A673 (cell line): ENCODE data around the gene KIF26B.

Experiments used
- EZH2 ChIP-seq: fragments of 200-600 bp; sonication (generic); IDR thresholded peaks from 2 replicates; pipeline ENCODE4 v1.6.1; 2017; ENCODE audit warnings: borderline replicate concordance, low read depth, mild to moderate bottlenecking, mixed read lengths, antibody characterized with exemption, low read length; ENCODE audit not compliant: poor library complexity, severe bottlenecking
- TF ChIP-seq, protein P1 (sequence below): fragments of 300-800, 200-600 bp; sonication (generic); conservative IDR thresholded peaks from 2 replicates; pipeline ENCODE4 v1.5.1; 2017; ENCODE audit warnings: low read depth, mild to moderate bottlenecking, antibody characterized with exemption, low read length, moderate library complexity, mixed read lengths

GRCh38 chr1:245264226-245264625, 109.4 kb downstream of the KIF26B start:
- TF ChIP-seq EZH2, result no peak
- TF ChIP-seq, protein P1, sequence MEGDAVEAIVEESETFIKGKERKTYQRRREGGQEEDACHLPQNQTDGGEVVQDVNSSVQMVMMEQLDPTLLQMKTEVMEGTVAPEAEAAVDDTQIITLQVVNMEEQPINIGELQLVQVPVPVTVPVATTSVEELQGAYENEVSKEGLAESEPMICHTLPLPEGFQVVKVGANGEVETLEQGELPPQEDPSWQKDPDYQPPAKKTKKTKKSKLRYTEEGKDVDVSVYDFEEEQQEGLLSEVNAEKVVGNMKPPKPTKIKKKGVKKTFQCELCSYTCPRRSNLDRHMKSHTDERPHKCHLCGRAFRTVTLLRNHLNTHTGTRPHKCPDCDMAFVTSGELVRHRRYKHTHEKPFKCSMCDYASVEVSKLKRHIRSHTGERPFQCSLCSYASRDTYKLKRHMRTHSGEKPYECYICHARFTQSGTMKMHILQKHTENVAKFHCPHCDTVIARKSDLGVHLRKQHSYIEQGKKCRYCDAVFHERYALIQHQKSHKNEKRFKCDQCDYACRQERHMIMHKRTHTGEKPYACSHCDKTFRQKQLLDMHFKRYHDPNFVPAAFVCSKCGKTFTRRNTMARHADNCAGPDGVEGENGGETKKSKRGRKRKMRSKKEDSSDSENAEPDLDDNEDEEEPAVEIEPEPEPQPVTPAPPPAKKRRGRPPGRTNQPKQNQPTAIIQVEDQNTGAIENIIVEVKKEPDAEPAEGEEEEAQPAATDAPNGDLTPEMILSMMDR, result no peak
